ENCODE data around the gene LMAN2L.

Gene LMAN2L

DNA sequence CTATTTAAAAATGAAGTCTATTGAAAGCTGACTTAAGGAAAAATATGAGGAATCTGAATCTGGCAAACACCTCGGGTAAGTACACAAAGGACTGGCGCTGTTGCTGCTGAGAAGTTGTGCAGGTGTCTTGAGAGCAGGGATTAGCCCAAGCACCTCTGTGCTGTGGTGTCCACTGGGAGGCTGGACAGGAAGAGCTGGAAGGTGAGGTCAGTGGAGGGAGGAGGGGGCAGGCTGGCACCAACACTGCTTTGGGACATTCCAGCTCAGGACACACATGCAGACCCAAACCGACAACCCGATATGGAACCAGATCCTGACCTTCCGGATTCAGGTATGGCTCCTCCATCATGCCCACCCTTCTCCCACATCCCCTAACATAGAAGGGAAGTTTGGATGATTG, 76.7 kb downstream of the LMAN2L start:
- H3K36me3 ChIP-seq (ENCODE audit: control insufficient read depth in 1 of 2, insufficient read depth in 2 of 2, low read depth in 1 of 2, low read length in 2 of 2): no peaks in the 10 kb centered on the region
- 95% methylated on average over 2 of the region's 5 CpGs for WGBS

DNA sequence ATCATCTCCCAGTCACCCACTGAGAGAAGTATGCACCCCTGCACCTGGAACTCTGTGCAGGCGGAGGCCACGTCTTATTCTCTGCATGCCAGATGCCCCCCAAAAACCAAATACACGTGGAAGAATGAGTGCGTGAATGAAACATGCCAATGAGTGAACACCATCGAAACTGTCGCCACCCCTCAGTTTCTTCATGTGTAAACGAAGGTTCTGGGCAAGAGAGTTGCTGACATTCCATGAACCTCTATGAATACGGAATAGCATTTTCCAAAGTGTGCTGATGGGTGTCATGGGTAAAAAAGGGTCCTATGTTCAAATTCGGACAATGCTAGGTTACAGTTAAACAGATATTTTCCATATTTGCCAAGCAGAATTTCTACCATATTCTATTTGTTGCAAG, 77.5 kb downstream of the LMAN2L start:
- no peak overlapping the region for H2BK12ac ChIP-seq (ENCODE audit: low read length in 2 of 2)
- no peak overlapping the region for H2AFZ ChIP-seq (ENCODE audit: low read depth, low read length)
- no peaks in the 10 kb centered on the region for H3K9me3 ChIP-seq (ENCODE audit: control insufficient read depth, low read length)
- H3K18ac ChIP-seq (ENCODE audit: low read depth in 1 of 2, low read length in 2 of 2): no peak overlapping the region
- WGBS: 90% methylated on average over 7 of the region's 9 CpGs
- H2BK120ac ChIP-seq (ENCODE audit: low read depth, low read length): no peak overlapping the region
- H2AK5ac ChIP-seq (ENCODE audit: low read length, severe bottlenecking): no peak overlapping the region
- no peak overlapping the region for H3K14ac ChIP-seq (ENCODE audit: low read length in 2 of 2)
- H3K9ac ChIP-seq (ENCODE audit: low read length): no peak overlapping the region
- H2BK15ac ChIP-seq (ENCODE audit: low read depth, poor library complexity, severe bottlenecking): no peak overlapping the region
- no peaks in the 10 kb centered on the region for H3K79me1 ChIP-seq (replicated peaks; ENCODE audit: low read length, poor library complexity, severe bottlenecking)
- H3K27me3 ChIP-seq (ENCODE audit: control insufficient read depth in 1 of 2, insufficient read depth in 1 of 2, low read length in 2 of 2): no peaks in the 10 kb centered on the region
- no peak overlapping the region for H4K91ac ChIP-seq (ENCODE audit: low read length)
- no peak overlapping the region for H3K4me3 ChIP-seq (ENCODE audit: insufficient read depth in 1 of 2, low read depth in 1 of 2, low read length in 2 of 2)
- H3K4me2 ChIP-seq (ENCODE audit: low read length, poor library complexity, severe bottlenecking): no peak overlapping the region
- no peaks in the 10 kb centered on the region for H3K36me3 ChIP-seq (ENCODE audit: control insufficient read depth in 1 of 2, insufficient read depth in 2 of 2, low read depth in 1 of 2, low read length in 2 of 2)
- H4K8ac ChIP-seq (ENCODE audit: low read length): no peak overlapping the region
- H3K4me1 ChIP-seq (ENCODE audit: control insufficient read depth, insufficient read depth, low read depth, low read length): peaks cover 5% of the 10 kb centered on the region
- no peak overlapping the region for H2BK5ac ChIP-seq (ENCODE audit: low read depth, low read length, poor library complexity, severe bottlenecking)
- no peak overlapping the region for H3K23ac ChIP-seq (ENCODE audit: low read length in 2 of 2)
- H3K4ac ChIP-seq (ENCODE audit: low read depth in 1 of 2, low read length in 2 of 2): no peak overlapping the region
- DNase-seq: no peak
- H3K27ac ChIP-seq (ENCODE audit: low read length, poor library complexity, severe bottlenecking): no peak overlapping the region

More for the DNA sequence above, 76.7 kb downstream of the LMAN2L start:
- Histone ChIP-seq H3K27me3 (ENCODE audit: control insufficient read depth in 1 of 2, insufficient read depth in 1 of 2, low read length in 2 of 2) (no peaks in the 10 kb centered on the region), H3K27ac (ENCODE audit: low read length, poor library complexity, severe bottlenecking) (no peak overlapping the region), H3K23ac (ENCODE audit: low read length in 2 of 2) (no peak overlapping the region), H2BK120ac (ENCODE audit: low read depth, low read length) (no peak overlapping the region), H2AFZ (ENCODE audit: low read depth, low read length) (no peak overlapping the region), H3K4me3 (ENCODE audit: insufficient read depth in 1 of 2, low read depth in 1 of 2, low read length in 2 of 2) (no peak overlapping the region), H3K18ac (ENCODE audit: low read depth in 1 of 2, low read length in 2 of 2) (no peak overlapping the region), H3K14ac (ENCODE audit: low read length in 2 of 2) (no peak overlapping the region), H2BK5ac (ENCODE audit: low read depth, low read length, poor library complexity, severe bottlenecking) (no peak overlapping the region), H2AK5ac (ENCODE audit: low read length, severe bottlenecking) (no peak overlapping the region), H3K4me2 (ENCODE audit: low read length, poor library complexity, severe bottlenecking) (no peak overlapping the region), H3K9ac (ENCODE audit: low read length) (no peak overlapping the region), H3K4ac (ENCODE audit: low read depth in 1 of 2, low read length in 2 of 2) (no peak overlapping the region), H3K79me1 (replicated peaks; ENCODE audit: low read length, poor library complexity, severe bottlenecking) (no peaks in the 10 kb centered on the region), H2BK12ac (ENCODE audit: low read length in 2 of 2) (no peak overlapping the region), H4K91ac (ENCODE audit: low read length) (no peak overlapping the region), H3K4me1 (ENCODE audit: control insufficient read depth, insufficient read depth, low read depth, low read length) (peaks cover 5% of the 10 kb centered on the region), H2BK15ac (ENCODE audit: low read depth, poor library complexity, severe bottlenecking) (no peak overlapping the region), H4K8ac (ENCODE audit: low read length) (no peak overlapping the region), H3K9me3 (ENCODE audit: control insufficient read depth, low read length) (no peaks in the 10 kb centered on the region)
- no peak for DNase-seq

DNA sequence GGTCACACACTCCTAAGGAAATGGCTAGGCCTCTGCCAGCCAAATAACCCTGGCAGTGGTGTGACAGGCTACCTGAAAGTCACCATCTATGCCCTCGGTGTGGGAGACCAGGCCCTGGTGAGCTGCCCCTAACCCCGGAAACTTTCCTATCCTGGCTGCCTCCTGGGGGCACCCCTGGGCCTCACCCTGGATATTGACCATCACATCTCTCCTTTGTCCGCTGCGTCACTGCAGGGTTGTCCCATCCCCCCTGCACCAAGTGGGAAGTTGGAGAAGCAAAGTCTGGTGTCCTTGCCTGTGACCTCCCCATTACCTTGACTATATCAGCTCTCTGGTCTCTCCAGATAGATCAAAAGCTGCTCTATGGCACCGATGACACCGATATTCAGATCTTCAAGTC, 78.5 kb downstream of the LMAN2L start:
- Histone ChIP-seq H2AK5ac (ENCODE audit: low read length, severe bottlenecking) (no peak overlapping the region), H3K27ac (ENCODE audit: low read length, poor library complexity, severe bottlenecking) (no peak overlapping the region), H3K27me3 (ENCODE audit: control insufficient read depth in 1 of 2, insufficient read depth in 1 of 2, low read length in 2 of 2) (no peaks in the 10 kb centered on the region), H3K4me3 (ENCODE audit: insufficient read depth in 1 of 2, low read depth in 1 of 2, low read length in 2 of 2) (no peak overlapping the region), H3K4me1 (ENCODE audit: control insufficient read depth, insufficient read depth, low read depth, low read length) (peaks cover 5% of the 10 kb centered on the region), H3K4ac (ENCODE audit: low read depth in 1 of 2, low read length in 2 of 2) (no peak overlapping the region), H3K14ac (ENCODE audit: low read length in 2 of 2) (no peak overlapping the region), H2BK15ac (ENCODE audit: low read depth, poor library complexity, severe bottlenecking) (no peak overlapping the region), H3K23ac (ENCODE audit: low read length in 2 of 2) (no peak overlapping the region), H3K9ac (ENCODE audit: low read length) (no peak overlapping the region), H3K9me3 (ENCODE audit: control insufficient read depth, low read length) (no peaks in the 10 kb centered on the region), H3K36me3 (ENCODE audit: control insufficient read depth in 1 of 2, insufficient read depth in 2 of 2, low read depth in 1 of 2, low read length in 2 of 2) (no peaks in the 10 kb centered on the region), H2BK120ac (ENCODE audit: low read depth, low read length) (no peak overlapping the region), H2AFZ (ENCODE audit: low read depth, low read length) (no peak overlapping the region), H3K4me2 (ENCODE audit: low read length, poor library complexity, severe bottlenecking) (no peak overlapping the region), H2BK12ac (ENCODE audit: low read length in 2 of 2) (no peak overlapping the region), H4K8ac (ENCODE audit: low read length) (no peak overlapping the region), H4K91ac (ENCODE audit: low read length) (no peak overlapping the region), H3K79me1 (replicated peaks; ENCODE audit: low read length, poor library complexity, severe bottlenecking) (no peaks in the 10 kb centered on the region), H2BK5ac (ENCODE audit: low read depth, low read length, poor library complexity, severe bottlenecking) (no peak overlapping the region), H3K18ac (ENCODE audit: low read depth in 1 of 2, low read length in 2 of 2) (no peak overlapping the region)
- WGBS: 94% methylated on average over 6 of the region's 6 CpGs
- no peak for DNase-seq

DNA sequence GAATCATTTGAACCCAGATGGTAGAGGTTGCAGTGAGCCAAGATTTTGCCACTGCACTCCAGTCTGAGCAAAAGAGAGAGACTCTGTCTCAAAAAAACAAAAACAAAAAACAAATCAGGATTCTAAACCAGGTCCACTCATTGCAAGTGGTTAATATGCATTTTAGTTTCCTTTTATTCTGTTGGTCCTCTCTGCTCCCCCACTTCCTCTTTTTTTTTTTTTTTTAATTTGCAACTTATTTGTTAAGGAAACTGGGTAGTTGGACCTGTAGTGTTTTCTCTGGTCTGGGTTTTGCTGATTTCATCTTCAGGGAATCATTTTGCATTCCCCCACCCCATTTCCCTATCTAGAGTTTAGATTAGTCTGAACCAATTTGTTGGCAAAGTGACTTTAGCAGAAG, 83.3 kb downstream of the LMAN2L start:
- H3K4me2 ChIP-seq (ENCODE audit: low read length, poor library complexity, severe bottlenecking): no peak overlapping the region
- no peak overlapping the region for H4K8ac ChIP-seq (ENCODE audit: low read length)
- H2AFZ ChIP-seq (ENCODE audit: low read depth, low read length): no peak overlapping the region
- no peak overlapping the region for H2BK12ac ChIP-seq (ENCODE audit: low read length in 2 of 2)
- no peak overlapping the region for H3K23ac ChIP-seq (ENCODE audit: low read length in 2 of 2)
- no peaks in the 10 kb centered on the region for H3K36me3 ChIP-seq (ENCODE audit: control insufficient read depth in 1 of 2, insufficient read depth in 2 of 2, low read depth in 1 of 2, low read length in 2 of 2)
- no peak overlapping the region for H4K91ac ChIP-seq (ENCODE audit: low read length)
- no peak overlapping the region for H3K4me3 ChIP-seq (ENCODE audit: insufficient read depth in 1 of 2, low read depth in 1 of 2, low read length in 2 of 2)
- no peak for DNase-seq
- H3K18ac ChIP-seq (ENCODE audit: low read depth in 1 of 2, low read length in 2 of 2): no peak overlapping the region
- H2BK120ac ChIP-seq (ENCODE audit: low read depth, low read length): no peak overlapping the region
- H3K9me3 ChIP-seq (ENCODE audit: control insufficient read depth, low read length): no peaks in the 10 kb centered on the region
- no peak overlapping the region for H3K9ac ChIP-seq (ENCODE audit: low read length)
- H2AK5ac ChIP-seq (ENCODE audit: low read length, severe bottlenecking): no peak overlapping the region
- no peak overlapping the region for H3K14ac ChIP-seq (ENCODE audit: low read length in 2 of 2)
- H2BK15ac ChIP-seq (ENCODE audit: low read depth, poor library complexity, severe bottlenecking): no peak overlapping the region
- H3K4me1 ChIP-seq (ENCODE audit: control insufficient read depth, insufficient read depth, low read depth, low read length): no peaks in the 10 kb centered on the region
- H3K27ac ChIP-seq (ENCODE audit: low read length, poor library complexity, severe bottlenecking): no peak overlapping the region
- no peak overlapping the region for H3K4ac ChIP-seq (ENCODE audit: low read depth in 1 of 2, low read length in 2 of 2)
- no peaks in the 10 kb centered on the region for H3K79me1 ChIP-seq (replicated peaks; ENCODE audit: low read length, poor library complexity, severe bottlenecking)
- peaks cover 2 to 4% of the 10 kb centered on the region in 2 experiments for H3K27me3 ChIP-seq (ENCODE audit: control insufficient read depth in 1 of 2, insufficient read depth in 1 of 2, low read length in 2 of 2)
- H2BK5ac ChIP-seq (ENCODE audit: low read depth, low read length, poor library complexity, severe bottlenecking): no peak overlapping the region
